Stimulated activated CD4-positive, alpha-beta T cell treated with anti-CD3 and anti-CD28 coated beads, Interleukin-4, amount 100 ng/mL, for 1 hour (primary cell): ENCODE measurements around the gene MECR.
"Not testable (repeated sequence)": the region's sequence is repeated elsewhere in the genome, so short reads cannot be mapped to it uniquely, and the experiment has no call there.

Experiments
- DNase-seq: peaks from one replicate; pipeline ENCODE4 v3.0.0-alpha.2; 2020

The MECR gene

DNA sequence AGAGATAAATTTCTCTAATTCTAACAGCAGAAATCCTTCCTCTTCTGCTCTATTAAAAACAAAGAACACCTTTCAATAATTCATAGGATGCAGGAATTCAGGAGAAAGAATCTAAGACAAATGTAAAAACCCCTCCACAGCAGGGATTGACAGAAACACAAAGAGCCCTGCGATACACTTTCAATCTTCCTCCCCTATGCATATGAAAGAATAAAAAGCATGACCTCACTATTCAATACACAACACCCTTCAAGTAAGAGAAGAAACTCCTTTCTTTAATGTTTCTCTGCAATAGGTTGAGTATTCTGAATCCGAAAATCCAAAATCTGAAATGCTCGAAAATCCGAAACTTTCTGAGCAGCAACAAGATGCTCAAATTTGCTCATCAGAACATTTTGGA lies 66.1 kb downstream of the MECR start:
- DNase-seq: no peak

DNA sequence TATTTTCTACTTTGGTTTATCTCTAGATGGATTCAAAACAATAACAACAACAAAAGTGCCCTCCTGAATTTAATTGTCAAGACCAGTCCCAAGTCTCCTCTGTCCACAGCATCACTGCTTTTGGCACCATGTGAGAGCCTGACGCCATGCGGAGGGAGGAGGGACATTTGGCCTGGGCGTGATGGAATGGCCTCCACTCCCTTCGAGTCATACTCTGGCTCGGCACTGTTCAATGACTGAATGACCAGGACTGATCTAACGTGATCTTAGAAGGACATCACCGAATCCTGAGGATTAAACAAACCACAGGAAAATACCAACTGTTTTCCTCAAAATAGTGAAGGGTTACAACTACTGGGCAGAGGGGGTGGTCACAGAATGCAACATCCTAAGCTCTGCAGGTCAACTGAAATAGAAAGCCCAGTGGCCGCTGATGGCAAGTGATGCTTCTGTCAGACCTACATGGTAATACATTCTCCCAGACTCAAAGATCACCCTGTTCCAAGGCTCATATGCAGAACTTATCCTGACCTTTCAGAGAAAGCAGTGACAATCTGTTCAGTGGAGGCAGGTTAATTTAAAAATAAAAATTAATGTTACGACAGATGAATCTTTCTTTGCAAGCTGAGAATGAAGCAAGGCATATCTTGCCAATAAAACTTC lies 68.1 kb downstream of the MECR start:
- DNase-seq: no peak

DNA sequence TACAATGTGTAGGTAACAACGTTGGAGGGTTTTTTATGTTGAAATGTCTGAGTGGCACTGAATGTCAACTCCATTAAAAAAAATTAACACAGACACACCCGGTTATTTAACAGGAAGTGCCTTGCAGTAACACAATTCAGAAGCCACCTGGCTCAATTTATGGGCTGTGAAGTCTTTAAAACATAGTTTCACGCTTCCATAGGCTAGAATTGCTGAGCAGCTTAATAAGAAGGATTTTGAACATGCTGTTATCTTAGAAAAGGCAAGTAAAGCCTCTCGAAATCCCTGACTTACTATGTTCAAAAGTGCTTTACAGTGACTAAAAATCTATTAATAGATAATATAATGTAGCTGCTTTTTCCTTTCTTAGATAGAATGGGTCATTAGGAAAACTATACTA lies 68.7 kb downstream of the MECR start:
- DNase-seq: no peak

DNA sequence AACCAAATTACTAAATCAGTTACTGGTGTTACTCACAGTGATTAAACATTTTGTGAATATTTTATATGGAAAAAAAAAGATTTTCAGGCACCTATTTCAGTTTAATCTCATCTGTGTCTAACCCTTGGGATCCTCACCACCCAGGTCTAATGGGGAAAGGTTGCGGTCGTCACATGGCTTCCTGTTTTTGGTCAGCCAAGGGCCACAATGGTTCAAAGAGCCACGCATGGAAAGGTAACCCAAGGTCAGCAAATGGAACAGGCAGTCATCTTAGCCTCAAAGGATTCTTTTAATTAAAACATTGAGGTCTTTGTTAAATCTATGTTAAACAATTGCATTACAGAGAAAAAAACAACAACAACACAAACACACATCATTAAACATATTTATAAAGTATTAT lies 71.0 kb downstream of the MECR start:
- DNase-seq: no peak

DNA sequence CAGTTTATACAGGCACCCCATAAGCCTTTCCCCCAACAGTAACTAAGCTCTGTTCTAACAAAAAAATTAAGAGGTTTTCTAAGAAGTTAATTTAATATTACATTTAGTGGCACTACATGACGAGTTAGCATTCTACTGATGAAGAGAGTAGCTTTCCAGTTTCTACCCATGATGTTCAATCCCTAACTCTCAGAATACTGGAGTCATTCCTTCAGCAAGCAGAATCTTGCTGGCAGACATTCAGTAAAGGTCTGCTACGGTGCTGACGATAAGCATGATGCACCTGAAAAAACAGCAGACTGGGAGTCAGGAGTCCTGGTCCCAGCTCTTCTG lies 73.5 kb downstream of the MECR start:
- DNase-seq: no peak

DNA sequence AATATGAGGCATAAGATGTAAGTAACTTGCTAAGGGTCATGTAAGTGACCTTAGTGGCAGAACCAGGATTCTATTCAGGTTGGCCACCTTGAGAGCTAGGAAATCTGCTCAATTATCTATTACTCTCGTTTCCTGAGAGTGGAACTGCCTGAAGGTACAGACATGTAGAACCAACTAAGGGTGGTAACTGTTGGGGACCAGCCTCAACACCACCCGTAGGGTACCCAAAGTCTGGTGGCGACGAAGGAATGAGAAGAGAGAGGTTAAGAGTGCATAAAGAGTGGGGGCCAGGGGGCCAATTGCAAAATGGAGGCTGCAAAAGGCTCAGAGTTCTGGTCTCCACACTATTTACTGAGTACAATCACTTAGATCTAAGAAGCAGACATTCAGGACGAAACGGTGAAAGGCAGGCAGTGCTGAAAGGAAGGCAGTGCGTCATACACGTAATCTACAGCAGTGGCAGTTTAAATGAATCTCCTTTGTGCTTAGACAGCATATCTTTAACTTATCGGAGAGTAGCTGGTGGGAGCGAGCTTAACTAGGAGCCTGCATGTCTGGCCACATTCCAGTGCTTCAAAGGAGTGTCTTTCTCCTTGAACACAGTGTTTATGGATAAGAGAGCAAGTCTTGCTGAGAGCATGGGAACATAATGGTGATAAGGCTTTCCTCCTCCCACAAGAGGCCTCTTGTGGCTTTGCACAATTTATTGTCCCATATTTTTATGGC lies 74.0 kb downstream of the MECR start:
- DNase-seq: no peak

DNA sequence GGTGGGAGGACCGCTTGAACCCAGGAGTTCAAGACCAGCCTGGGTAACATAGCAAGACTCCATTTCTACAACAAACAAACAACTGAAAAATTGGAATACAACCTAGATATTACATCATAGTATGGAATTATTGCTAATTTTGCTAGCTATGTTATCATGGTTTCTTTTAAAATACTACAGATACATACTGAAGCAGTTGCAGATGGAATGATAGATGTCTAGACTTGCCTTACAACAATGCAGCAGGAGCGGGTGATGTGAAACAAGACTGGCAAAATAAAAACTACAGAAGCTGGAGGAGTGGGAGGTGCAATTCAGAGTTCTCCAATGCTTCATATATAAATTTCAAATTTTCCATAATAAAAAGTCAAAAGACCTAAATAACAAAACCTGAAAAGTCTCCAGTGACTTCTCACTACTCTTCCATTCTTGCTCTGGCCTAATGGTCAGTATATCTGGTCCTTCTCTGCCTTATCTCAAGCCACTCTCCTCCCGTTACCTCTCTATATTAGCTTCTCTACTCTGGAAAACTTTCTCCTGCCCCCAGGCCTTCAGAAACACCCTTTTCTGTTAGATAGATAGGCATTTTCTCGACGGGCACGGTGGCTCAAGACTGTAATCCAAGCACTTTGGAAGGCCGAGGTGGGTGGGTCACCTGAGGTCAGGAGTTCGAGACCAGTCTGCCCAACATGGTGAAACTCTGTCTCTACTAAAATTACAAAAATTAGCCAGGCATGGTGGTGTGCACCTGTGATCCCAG lies 78.5 kb downstream of the MECR start:
- DNase-seq: no peak

DNA sequence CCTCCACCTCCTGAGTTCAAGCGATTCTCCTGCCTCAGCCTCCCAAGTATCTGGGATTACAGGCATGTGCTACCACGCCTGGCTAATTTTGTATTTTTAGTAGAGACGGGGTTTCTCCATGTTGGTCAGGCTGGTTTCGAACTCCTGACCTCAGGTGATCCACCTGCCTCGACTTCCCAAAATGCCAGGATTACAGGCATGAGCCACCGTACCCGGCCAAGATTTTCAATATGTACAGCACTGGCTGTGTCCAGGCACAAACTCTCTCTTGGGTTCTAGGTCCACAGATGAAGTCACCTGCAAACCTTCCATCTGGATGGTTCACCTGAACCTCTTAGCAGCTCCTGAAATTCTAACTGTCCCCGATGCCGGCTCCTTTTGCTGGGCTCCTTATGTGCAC lies 80.4 kb downstream of the MECR start:
- not testable (repeated sequence) for DNase-seq

DNA sequence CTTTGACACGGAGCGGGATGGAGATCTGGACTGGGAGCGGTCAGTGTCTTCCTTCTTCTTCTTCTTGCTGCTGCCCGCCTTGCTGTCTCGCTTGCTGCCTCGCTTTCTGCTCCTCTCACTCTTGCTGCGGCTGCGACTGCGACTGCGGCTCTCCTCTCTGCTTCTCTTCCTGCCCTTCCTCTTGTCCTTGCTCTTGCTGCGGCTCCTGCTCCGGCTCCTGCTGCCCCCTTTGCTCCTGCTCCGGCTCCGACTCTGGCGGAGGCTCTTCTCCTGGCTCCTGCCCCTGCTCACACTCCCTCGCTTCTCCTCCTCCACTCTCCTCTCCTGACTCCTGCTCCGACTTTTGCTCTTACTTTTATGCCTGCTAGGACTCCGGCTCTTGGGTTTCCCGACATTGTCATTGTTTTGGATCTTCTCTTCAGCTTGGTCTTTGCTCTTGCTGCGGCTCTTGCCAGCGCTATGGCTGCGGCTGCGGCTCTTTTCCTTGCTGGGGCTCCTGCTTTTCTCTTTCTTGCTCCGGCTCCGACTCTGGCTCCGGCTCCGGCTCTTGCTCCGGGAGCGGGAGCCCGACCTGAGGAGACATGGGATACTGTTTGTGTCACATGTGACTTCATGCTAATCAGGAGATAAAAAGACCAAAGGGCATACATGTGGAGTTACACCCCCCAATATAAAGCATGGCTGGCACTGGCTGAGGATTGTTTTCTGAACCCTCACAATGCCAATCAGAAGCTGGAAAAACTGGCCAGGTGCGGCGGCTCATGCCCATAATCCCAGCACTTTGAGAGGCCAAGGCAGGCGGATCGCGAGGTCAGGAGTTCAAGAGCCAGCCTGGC lies 81.9 kb downstream of the MECR start:
- no peak for DNase-seq

DNA sequence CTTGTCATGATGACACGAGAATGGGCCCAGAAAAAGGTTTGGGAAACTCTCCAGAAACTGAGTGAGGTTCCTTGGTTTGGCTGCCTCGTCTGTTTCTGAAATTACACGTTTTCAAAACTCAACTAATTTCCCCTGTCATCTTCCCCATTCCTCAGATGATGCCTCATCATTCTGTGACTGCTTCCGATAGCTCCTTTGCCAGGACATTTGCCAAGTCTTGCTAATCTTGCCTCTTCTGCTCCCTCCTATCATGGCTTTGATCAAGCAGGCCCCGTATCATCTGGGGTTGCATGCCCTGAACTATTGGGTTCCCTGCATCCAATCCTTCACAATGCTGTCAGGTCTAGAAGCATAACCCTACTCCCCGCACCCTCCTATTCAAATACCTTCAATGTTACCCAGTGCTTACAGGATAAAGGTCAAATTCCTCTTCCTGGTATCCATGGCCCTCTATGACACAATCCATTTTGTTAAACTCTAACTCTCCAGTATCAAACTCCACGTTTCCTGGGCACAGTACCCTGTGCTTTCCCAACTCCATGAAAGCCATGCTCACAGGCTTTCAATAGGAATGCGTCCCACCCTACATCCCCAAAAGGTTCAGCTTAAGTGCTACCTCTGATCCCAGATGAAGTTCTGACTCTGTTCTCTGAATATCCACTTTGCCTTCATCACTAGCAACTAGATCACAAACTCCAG lies 84.8 kb downstream of the MECR start:
- DNase-seq: no peak

DNA sequence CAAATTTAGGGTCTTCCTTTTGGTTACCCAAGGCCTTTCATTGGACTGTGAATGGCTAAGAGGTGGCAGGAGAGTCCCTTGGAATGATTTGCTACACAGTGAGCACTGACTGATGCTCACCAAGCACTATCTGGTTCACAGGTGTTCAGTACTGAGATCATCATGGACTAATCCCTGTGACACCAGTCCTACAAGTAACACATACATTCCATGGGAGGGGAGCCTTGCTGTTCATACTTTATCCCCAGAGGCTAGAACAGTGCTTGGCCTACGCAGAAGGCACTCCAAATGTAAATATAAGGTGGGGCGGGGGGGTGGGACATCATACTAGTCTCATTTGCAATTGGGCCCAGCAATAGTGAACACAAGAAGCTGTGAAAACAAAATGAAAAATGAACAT lies 86.6 kb downstream of the MECR start:
- no peak for DNase-seq

DNA sequence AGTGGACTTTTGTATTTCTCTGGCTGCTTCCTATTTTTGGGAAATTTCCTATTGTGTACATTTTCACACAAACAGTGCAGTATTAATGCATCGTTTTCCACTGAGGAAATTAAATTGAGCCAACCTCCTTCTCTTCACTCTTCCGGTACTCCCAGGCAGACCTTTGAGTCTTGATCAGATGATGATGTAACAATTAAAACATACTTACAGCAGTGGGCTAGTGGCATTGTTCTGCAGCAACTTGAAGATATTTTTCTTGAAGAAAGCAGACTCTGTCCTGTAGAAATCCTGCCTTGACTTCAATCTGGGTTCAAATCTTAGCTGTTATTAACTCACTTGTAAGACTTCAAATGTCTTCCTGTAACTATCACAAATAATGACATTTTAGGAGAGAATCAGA lies 88.0 kb downstream of the MECR start:
- no peak for DNase-seq
